ENCODE measurements around the gene SEM1.
"Not testable (repeated sequence)": the region's sequence is repeated elsewhere in the genome, so short reads cannot be mapped to it uniquely, and the experiment has no call there.

The SEM1 gene

GRCh38 chr7:96709381-96710228, at the start of gene SEM1:
TSS of gene SEM1 (minus strand) at chr7:96709846. CDS start at chr7:96709763, 83 bp downstream.
- peak; percentile 62 for DNase-seq

GRCh38 chr7:96757880-96758279, 48.2 kb upstream of the SEM1 start:
- not testable (repeated sequence) for DNase-seq

GRCh38 chr7:96747418-96747940, 37.8 kb upstream of the SEM1 start:
- DNase-seq = no peak

GRCh38 chr7:96740130-96740529, 30.5 kb upstream of the SEM1 start:
- no peak for DNase-seq

- no peak for DNase-seq
Observed at GRCh38 chr7:96739609-96740008, 30.0 kb upstream of the SEM1 start.

- DNase-seq = no peak
Observed at GRCh38 chr7:96739167-96739566, 29.5 kb upstream of the SEM1 start.

- no peak for DNase-seq
Observed at GRCh38 chr7:96738705-96739104, 29.1 kb upstream of the SEM1 start.

GRCh38 chr7:96737545-96738050, 28.0 kb upstream of the SEM1 start:
- DNase-seq = no peak

GRCh38 chr7:96734343-96734742, 24.7 kb upstream of the SEM1 start:
- no peak for DNase-seq

GRCh38 chr7:96729820-96730219, 20.2 kb upstream of the SEM1 start:
- no peak for DNase-seq

- no peak for DNase-seq
Observed at GRCh38 chr7:96728139-96728538, 18.5 kb upstream of the SEM1 start.

- DNase-seq = no peak
Observed at GRCh38 chr7:96727534-96728088, 18.0 kb upstream of the SEM1 start.

- no peak for DNase-seq
Observed at GRCh38 chr7:96723622-96724021, 14.0 kb upstream of the SEM1 start.

- not testable (repeated sequence) for DNase-seq
Observed at GRCh38 chr7:96722928-96723327, 13.3 kb upstream of the SEM1 start.

GRCh38 chr7:96720843-96721242, 11.2 kb upstream of the SEM1 start:
- DNase-seq = no peak

- DNase-seq = no peak
Observed at GRCh38 chr7:96719164-96719563, 9.5 kb upstream of the SEM1 start.

GRCh38 chr7:96718107-96719003, 8.7 kb upstream of the SEM1 start:
- DNase-seq = no peak

- DNase-seq = no peak
Observed at GRCh38 chr7:96713037-96713436, 3.4 kb upstream of the SEM1 start.

GRCh38 chr7:96710544-96710943, 898 bp upstream of the SEM1 start:
- no peak for DNase-seq

GRCh38 chr7:96708872-96709271, 774 bp downstream of the SEM1 start:
- DNase-seq = no peak

GRCh38 chr7:96707901-96708774, 1.5 kb downstream of the SEM1 start:
- DNase-seq = no peak

- DNase-seq = no peak
Observed at GRCh38 chr7:96701258-96701657, 8.4 kb downstream of the SEM1 start.

Data from NCI-H1048 (cell line).